H9 (cell line): ENCODE results near the gene TRPM2. TPM values are rescaled to one million over a fixed set of nuclear protein-coding genes. Genes with fewer than 3 reads are reported as not detected.

Experiments
- DNase-seq: peaks from one replicate; pipeline ENCODE4 v3.0.0-alpha.2; 2017
- H2AFZ ChIP-seq: one replicate; pipeline ENCODE4 v1.6.1; 2013; ENCODE audit warnings: mild to moderate bottlenecking, low read length, control low read depth, moderate library complexity
- H2AK5ac ChIP-seq: 2 replicates; pipeline ENCODE4 v1.6.1; 2013; ENCODE audit warnings: low read length, control low read depth, mixed read lengths; ENCODE audit not compliant: insufficient read length
- H2BK120ac ChIP-seq: one replicate; pipeline ENCODE4 v1.6.1; 2013; ENCODE audit warnings: low read depth, mild to moderate bottlenecking, low read length, control low read depth, inconsistent platforms; ENCODE audit not compliant: poor library complexity, severe bottlenecking
- H2BK12ac ChIP-seq: 2 replicates; pipeline ENCODE4 v1.6.1; 2013; ENCODE audit warnings: low read length, control low read depth, mixed read lengths, low read depth; ENCODE audit not compliant: insufficient read length
- H2BK15ac ChIP-seq: 2 replicates; pipeline ENCODE4 v1.6.1; 2013; ENCODE audit warnings: low read depth, low read length, control low read depth
- H2BK20ac ChIP-seq: one replicate; pipeline ENCODE4 v1.6.1; 2013; ENCODE audit warnings: low read depth, mild to moderate bottlenecking, low read length, control low read depth, inconsistent platforms; ENCODE audit not compliant: poor library complexity, severe bottlenecking
- H2BK5ac ChIP-seq: 2 replicates; pipeline ENCODE4 v1.6.1; 2013; ENCODE audit warnings: low read length, control low read depth, mixed read lengths; ENCODE audit not compliant: insufficient read length
- H3K14ac ChIP-seq: 2 replicates; pipeline ENCODE4 v1.6.1; 2013; ENCODE audit warnings: low read length, control low read depth; ENCODE audit not compliant: insufficient read depth
- H3K18ac ChIP-seq: 2 replicates; pipeline ENCODE4 v1.6.1; 2013; ENCODE audit warnings: low read depth, mild to moderate bottlenecking, mixed read lengths, low read length, control low read depth; ENCODE audit not compliant: insufficient read length
- H3K23ac ChIP-seq: 2 replicates; pipeline ENCODE4 v1.6.1; 2013; ENCODE audit warnings: low read length, control low read depth, mixed read lengths, low read depth; ENCODE audit not compliant: insufficient read length
- H3K23me2 ChIP-seq: 2 replicates; pipeline ENCODE4 v1.6.1; 2013; ENCODE audit warnings: low read depth, mild to moderate bottlenecking, mixed read lengths, low read length, control low read depth; ENCODE audit not compliant: insufficient read length, poor library complexity, severe bottlenecking
- H3K27ac ChIP-seq: 2 replicates; pipeline ENCODE4 v1.5.1; 2013; ENCODE audit warnings: low read length, control low read depth, mixed read lengths, low read depth; ENCODE audit not compliant: insufficient read length
- H3K27me3 ChIP-seq: 2 replicates; pipeline ENCODE4 v1.6.1; 2013; ENCODE audit warnings: low read length, control low read depth, inconsistent platforms; ENCODE audit not compliant: insufficient read depth
- H3K4ac ChIP-seq: 2 replicates; pipeline ENCODE4 v1.6.1; 2013; ENCODE audit warnings: low read depth, mild to moderate bottlenecking, control low read depth, inconsistent platforms, low read length, moderate library complexity
- H3K4me1 ChIP-seq: 2 replicates; pipeline ENCODE4 v1.6.1; 2013; ENCODE audit warnings: low read length, control low read depth, inconsistent platforms; ENCODE audit not compliant: insufficient read depth
- H3K4me2 ChIP-seq: 2 replicates; pipeline ENCODE4 v1.6.1; 2013; ENCODE audit warnings: low read length, control low read depth, mixed read lengths; ENCODE audit not compliant: insufficient read length, insufficient read depth
- H3K56ac ChIP-seq: 2 replicates; pipeline ENCODE4 v1.6.1; 2013; ENCODE audit warnings: low read depth, mild to moderate bottlenecking, mixed read lengths, low read length, control low read depth; ENCODE audit not compliant: insufficient read length
- H3K79me1 ChIP-seq: 2 replicates; pipeline ENCODE4 v1.6.1; 2013; ENCODE audit warnings: low read depth, mild to moderate bottlenecking, moderate library complexity, low read length, control low read depth, inconsistent platforms; ENCODE audit not compliant: insufficient read depth, poor library complexity, severe bottlenecking
- H3K79me2 ChIP-seq: 2 replicates; pipeline ENCODE4 v1.6.1; 2013; ENCODE audit warnings: low read length, control low read depth, inconsistent platforms; ENCODE audit not compliant: insufficient read depth
- H3K9ac ChIP-seq: 2 replicates; pipeline ENCODE4 v1.6.1; 2013; ENCODE audit warnings: low read length, control low read depth, mixed read lengths; ENCODE audit not compliant: insufficient read length; ENCODE audit errors: extremely low read depth
- H3K9me3 ChIP-seq: one replicate; pipeline ENCODE4 v1.6.1; 2013; ENCODE audit warnings: low read depth, low read length, inconsistent platforms; ENCODE audit not compliant: control insufficient read depth
- H3T11ph ChIP-seq: one replicate; pipeline ENCODE4 v1.6.1; 2013; ENCODE audit warnings: mild to moderate bottlenecking, low read length, control low read depth, inconsistent platforms
- H4K20me1 ChIP-seq: one replicate; pipeline ENCODE4 v1.6.1; 2013; ENCODE audit not compliant: control insufficient read depth, insufficient read length, insufficient read depth
- H4K5ac ChIP-seq: 2 replicates; pipeline ENCODE4 v1.6.1; 2013; ENCODE audit warnings: low read depth, mild to moderate bottlenecking, mixed read lengths, low read length, control low read depth; ENCODE audit not compliant: insufficient read length
- H4K8ac ChIP-seq: replicated peaks from 2 replicates; pipeline ENCODE4 v1.6.1; 2013; ENCODE audit warnings: low read length, control low read depth, mixed read lengths, low read depth; ENCODE audit not compliant: insufficient read length
- H4K91ac ChIP-seq: 2 replicates; pipeline ENCODE4 v1.6.1; 2013; ENCODE audit warnings: low read depth, mild to moderate bottlenecking, moderate library complexity, mixed read lengths, low read length, control low read depth; ENCODE audit not compliant: insufficient read length
- H3K27ac Mint-ChIP-seq, 3 experiments: 2 replicates in 2 of 3; 3 replicates in 1 of 3; pipeline ENCODE4 v1.8.0; 2020 to 2021; ENCODE audit warnings: mixed read lengths in 3 of 3, mild to moderate bottlenecking in 1 of 3, moderate library complexity in 1 of 3
- H3K27me3 Mint-ChIP-seq: 2 replicates; pipeline ENCODE4 v1.8.0; 2021; ENCODE audit warnings: low read depth, mild to moderate bottlenecking, moderate library complexity, mixed read lengths
- H3K36me3 Mint-ChIP-seq, 3 experiments: 2 replicates in 2 of 3; 3 replicates in 1 of 3; pipeline ENCODE4 v1.8.0; 2020 to 2021; ENCODE audit warnings: low read depth in 3 of 3, mixed read lengths in 3 of 3; ENCODE audit not compliant: insufficient read depth in 1 of 3
- H3K4me1 Mint-ChIP-seq, 2 experiments: 2 replicates each; pipeline ENCODE4 v1.8.0; 2020; ENCODE audit warnings: mixed read lengths in 2 of 2
- H3K4me3 Mint-ChIP-seq, 2 experiments: 2 replicates in 1 of 2; 3 replicates in 1 of 2; pipeline ENCODE4 v1.8.0; 2020 to 2021; ENCODE audit warnings: mild to moderate bottlenecking in 2 of 2, mixed read lengths in 2 of 2, moderate library complexity in 1 of 2
- H3K9me3 Mint-ChIP-seq, 2 experiments: 2 replicates in 1 of 2; 3 replicates in 1 of 2; pipeline ENCODE4 v1.8.0; 2020; ENCODE audit warnings: mild to moderate bottlenecking in 2 of 2, mixed read lengths in 2 of 2, moderate library complexity in 1 of 2
- CTCF ChIP-seq: fragments of 200-600 bp; sonication (generic); conservative IDR thresholded peaks from 3 replicates; pipeline ENCODE4 v1.8.0; 2021; ENCODE audit warnings: antibody characterized with exemption, mild to moderate bottlenecking
- WGBS: extraction: QIAGEN DNeasy Blood & Tissue Kit; methylation state at CpG from one replicate; pipeline ENCODE4 v1.1.7; 2013; ENCODE audit warnings: missing lambda C conversion rate, low lambda C conversion rate, mixed read lengths; ENCODE audit not compliant: insufficient read length; ENCODE audit errors: extremely low coverage; 5-methylcytosine and 5-hydroxymethylcytosine counted together
- total RNA-seq: library from RNA; stranded (reverse); gene quantifications from 2 replicates; pipeline ENCODE4 v1.2.1, GENCODE V29; 2021

Gene TRPM2
- total RNA-seq, 1 experiment from 2014 or later = 0.68 TPM

- Histone ChIP-seq H3T11ph (no peak overlapping the region), H3K4me1 (no peaks in the 10 kb centered on the region), H2BK120ac (no peak overlapping the region), H3K27me3 (no peaks in the 10 kb centered on the region), H2BK15ac (no peak overlapping the region), H2AK5ac (no peak overlapping the region), H3K23me2 (no peaks in the 10 kb centered on the region), H4K8ac (no peak overlapping the region), H3K23ac (no peak overlapping the region), H3K9me3 (no peaks in the 10 kb centered on the region), H3K56ac (no peak overlapping the region), H2BK20ac (no peak overlapping the region), H3K9ac (no peak overlapping the region), H3K79me2 (no peaks in the 10 kb centered on the region), H4K5ac (no peak overlapping the region), H4K20me1 (no peaks in the 10 kb centered on the region), H3K4me2 (no peak overlapping the region), H4K91ac (no peak overlapping the region), H3K14ac (no peak overlapping the region; the same call in 1 of the 2 replicates), H3K4ac (no peak overlapping the region), H3K27ac (no peak overlapping the region), H2BK12ac (no peak overlapping the region), H2BK5ac (no peak overlapping the region), H2AFZ (no peak overlapping the region), H3K79me1 (no peaks in the 10 kb centered on the region), H3K18ac (no peak overlapping the region)
- Mint-ChIP-seq H3K4me1 (no peaks in the 10 kb centered on the region), H3K4me3 (no peak overlapping the region), H3K27me3 (no peaks in the 10 kb centered on the region), H3K27ac (peak overlapping the region in 1 of 3 experiments; percentile 82; a peak in 2 of 7 replicates), H3K9me3 (no peaks in the 10 kb centered on the region), H3K36me3 (peaks cover 3 to 21% (median 19%) of the 10 kb centered on the region in 3 experiments)
- no peak for DNase-seq
- no CpG with 5 or more reads among the region's 27 CpGs for WGBS
- no peak for TF ChIP-seq CTCF
Measured at GRCh38 chr21:44316277-44316900, 37.0 kb upstream of the TRPM2 start.
